MM.1S (cell line): ENCODE results near the gene ENTPD8.

ENCODE experiments used
- DNase-seq: peaks from one replicate; pipeline ENCODE4 v3.0.0-alpha.2; 2015
- H2AFZ ChIP-seq: fragments of 300-600 bp; sonication (generic); 2 replicates; pipeline ENCODE4 v1.6.0; 2016; ENCODE audit warnings: antibody characterized with exemption, low read length
- H3F3A ChIP-seq: fragments of 300-600 bp; sonication (generic); 2 replicates; pipeline ENCODE4 v1.6.1; 2016; ENCODE audit warnings: mild to moderate bottlenecking, antibody characterized with exemption, low read length, moderate library complexity, mixed read lengths; ENCODE audit not compliant: insufficient read depth
- H3K27ac ChIP-seq: fragments of 300-600 bp; sonication (generic); 2 replicates; pipeline ENCODE4 v1.5.1; 2016; ENCODE audit warnings: mild to moderate bottlenecking, low read length
- H3K27me3 ChIP-seq: fragments of 300-600 bp; sonication (generic); replicated peaks from 2 replicates; pipeline ENCODE4 v1.6.0; 2016; ENCODE audit warnings: low read length; ENCODE audit not compliant: insufficient read depth
- H3K36me3 ChIP-seq: fragments of 300-600 bp; sonication (generic); replicated peaks from 2 replicates; pipeline ENCODE4 v1.6.1; 2016; ENCODE audit warnings: mild to moderate bottlenecking, low read length, mixed read lengths; ENCODE audit not compliant: insufficient read depth
- H3K4me1 ChIP-seq: fragments of 300-600 bp; sonication (generic); 2 replicates; pipeline ENCODE4 v1.6.1; 2016; ENCODE audit warnings: low read length, mixed read lengths
- H3K4me2 ChIP-seq: fragments of 300-600 bp; sonication (generic); 2 replicates; pipeline ENCODE4 v1.6.0; 2016; ENCODE audit warnings: low read depth, low read length
- H3K4me3 ChIP-seq: fragments of 300-600 bp; sonication (generic); 2 replicates; pipeline ENCODE4 v1.5.1; 2016; ENCODE audit warnings: low read length, mixed read lengths
- H3K79me2 ChIP-seq: fragments of 300-600 bp; sonication (generic); 2 replicates; pipeline ENCODE4 v1.6.1; 2016; ENCODE audit warnings: mixed run types, low read length, mixed read lengths
- H3K9ac ChIP-seq: fragments of 300-600 bp; sonication (generic); 2 replicates; pipeline ENCODE4 v1.6.1; 2016; ENCODE audit warnings: low read length, mixed read lengths
- H3K9me2 ChIP-seq: fragments of 300-600 bp; sonication (generic); replicated peaks from 2 replicates; pipeline ENCODE4 v1.6.1; 2016; ENCODE audit warnings: mild to moderate bottlenecking, low read length, mixed read lengths; ENCODE audit not compliant: insufficient read depth
- H3K9me3 ChIP-seq: fragments of 300-600 bp; sonication (generic); replicated peaks from 2 replicates; pipeline ENCODE4 v1.6.1; 2016; ENCODE audit warnings: mild to moderate bottlenecking, low read length, mixed read lengths; ENCODE audit not compliant: insufficient read depth
- H4K20me1 ChIP-seq: fragments of 300-600 bp; sonication (generic); 2 replicates; pipeline ENCODE4 v1.6.1; 2016; ENCODE audit warnings: mild to moderate bottlenecking, low read length, moderate library complexity, mixed read lengths; ENCODE audit not compliant: insufficient read depth
- EZH2 ChIP-seq: fragments of 300-600 bp; sonication (generic); optimal IDR thresholded peaks from 2 replicates; pipeline ENCODE3; 2017; ENCODE audit warnings: low read depth, mild to moderate bottlenecking, antibody characterized with exemption, low read length, mixed read lengths
- EZH2phosphoT487 ChIP-seq: fragments of 300-600 bp; sonication (generic); IDR thresholded peaks from 2 replicates; pipeline ENCODE4 v1.6.1; 2018; ENCODE audit warnings: antibody characterized with exemption, low read length
- TF ChIP-seq, protein P1 (sequence below): fragments of 300-600 bp; sonication (generic); IDR thresholded peaks from 2 replicates; pipeline ENCODE4 v1.5.1; 2016; ENCODE audit warnings: antibody characterized with exemption, low read length, mixed read lengths

ENTPD8 gene, protein sequence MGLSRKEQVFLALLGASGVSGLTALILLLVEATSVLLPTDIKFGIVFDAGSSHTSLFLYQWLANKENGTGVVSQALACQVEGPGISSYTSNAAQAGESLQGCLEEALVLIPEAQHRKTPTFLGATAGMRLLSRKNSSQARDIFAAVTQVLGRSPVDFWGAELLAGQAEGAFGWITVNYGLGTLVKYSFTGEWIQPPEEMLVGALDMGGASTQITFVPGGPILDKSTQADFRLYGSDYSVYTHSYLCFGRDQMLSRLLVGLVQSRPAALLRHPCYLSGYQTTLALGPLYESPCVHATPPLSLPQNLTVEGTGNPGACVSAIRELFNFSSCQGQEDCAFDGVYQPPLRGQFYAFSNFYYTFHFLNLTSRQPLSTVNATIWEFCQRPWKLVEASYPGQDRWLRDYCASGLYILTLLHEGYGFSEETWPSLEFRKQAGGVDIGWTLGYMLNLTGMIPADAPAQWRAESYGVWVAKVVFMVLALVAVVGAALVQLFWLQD

DNA sequence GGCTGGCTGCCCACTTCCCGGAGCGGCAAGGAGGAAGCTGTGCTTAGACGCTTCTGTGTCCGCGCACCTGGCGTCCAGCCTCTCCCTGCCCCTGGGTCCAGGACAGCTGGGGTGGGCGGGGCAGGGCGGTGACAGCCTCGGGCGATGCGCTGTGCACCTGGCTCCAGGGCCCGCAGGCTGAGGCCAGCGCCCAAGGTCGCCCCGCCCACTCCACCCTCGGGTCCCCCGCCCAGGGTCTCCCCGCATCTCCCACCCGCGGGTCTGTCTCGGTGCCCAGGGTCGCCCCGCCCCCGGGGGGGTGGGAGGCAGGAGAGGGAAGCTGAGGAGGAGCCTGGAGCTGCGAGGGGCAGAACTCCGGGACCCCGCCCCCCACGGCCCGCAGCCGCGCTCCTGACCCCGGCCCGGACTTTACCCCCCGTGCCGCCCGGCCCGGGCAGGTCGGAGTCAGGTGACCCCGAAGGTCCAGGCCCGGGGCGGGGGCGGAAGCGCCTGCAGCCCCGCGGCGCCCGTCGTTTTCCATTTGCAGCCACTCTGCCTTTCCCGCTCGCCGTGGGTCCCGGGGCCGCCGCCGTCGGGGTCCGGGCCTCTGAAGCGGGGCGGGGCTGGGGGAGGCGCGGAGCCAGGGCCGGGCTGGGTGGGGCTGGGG lies at the start of gene ENTPD8:
Gene ENTPD8 (minus strand): TSS at position 69 of the 646 bp plus-strand sequence. CDS start 3,072 bp downstream, outside the sequence.
- 0 out of 2 replicates have a peak within 1 kb of the TSS, but pooled peaks have one; percentile 31 for H2AFZ ChIP-seq
- TF ChIP-seq EZH2 (no peak), EZH2phosphoT487 (no peak)
- TF ChIP-seq, protein P1, sequence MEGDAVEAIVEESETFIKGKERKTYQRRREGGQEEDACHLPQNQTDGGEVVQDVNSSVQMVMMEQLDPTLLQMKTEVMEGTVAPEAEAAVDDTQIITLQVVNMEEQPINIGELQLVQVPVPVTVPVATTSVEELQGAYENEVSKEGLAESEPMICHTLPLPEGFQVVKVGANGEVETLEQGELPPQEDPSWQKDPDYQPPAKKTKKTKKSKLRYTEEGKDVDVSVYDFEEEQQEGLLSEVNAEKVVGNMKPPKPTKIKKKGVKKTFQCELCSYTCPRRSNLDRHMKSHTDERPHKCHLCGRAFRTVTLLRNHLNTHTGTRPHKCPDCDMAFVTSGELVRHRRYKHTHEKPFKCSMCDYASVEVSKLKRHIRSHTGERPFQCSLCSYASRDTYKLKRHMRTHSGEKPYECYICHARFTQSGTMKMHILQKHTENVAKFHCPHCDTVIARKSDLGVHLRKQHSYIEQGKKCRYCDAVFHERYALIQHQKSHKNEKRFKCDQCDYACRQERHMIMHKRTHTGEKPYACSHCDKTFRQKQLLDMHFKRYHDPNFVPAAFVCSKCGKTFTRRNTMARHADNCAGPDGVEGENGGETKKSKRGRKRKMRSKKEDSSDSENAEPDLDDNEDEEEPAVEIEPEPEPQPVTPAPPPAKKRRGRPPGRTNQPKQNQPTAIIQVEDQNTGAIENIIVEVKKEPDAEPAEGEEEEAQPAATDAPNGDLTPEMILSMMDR, result no peak
- H3K4me3 ChIP-seq, result peak within 1 kb of the TSS; percentile 42; the same call in 1 of the 2 replicates
- H3K9me2 ChIP-seq, result no peaks in the 10 kb centered on the region
- peaks cover 54% of the 10 kb centered on the region for H3K27me3 ChIP-seq
- no peaks in the 10 kb centered on the region for H3K79me2 ChIP-seq
- H3K9ac ChIP-seq, result no peak within 1 kb of the TSS
- DNase-seq, result peak; percentile 59
- H3F3A ChIP-seq, result 0 out of 2 replicates have a peak, but pooled peaks cover 5% of the 10 kb centered on the region
- H3K36me3 ChIP-seq, result no peaks in the 10 kb centered on the region
- H3K4me2 ChIP-seq, result peak within 1 kb of the TSS; percentile 95
- peaks cover 5% of the 10 kb centered on the region; the same call in 1 of the 2 replicates for H3K4me1 ChIP-seq
- H4K20me1 ChIP-seq, result no peaks in the 10 kb centered on the region
- H3K9me3 ChIP-seq, result no peaks in the 10 kb centered on the region
- no peak within 1 kb of the TSS for H3K27ac ChIP-seq

DNA sequence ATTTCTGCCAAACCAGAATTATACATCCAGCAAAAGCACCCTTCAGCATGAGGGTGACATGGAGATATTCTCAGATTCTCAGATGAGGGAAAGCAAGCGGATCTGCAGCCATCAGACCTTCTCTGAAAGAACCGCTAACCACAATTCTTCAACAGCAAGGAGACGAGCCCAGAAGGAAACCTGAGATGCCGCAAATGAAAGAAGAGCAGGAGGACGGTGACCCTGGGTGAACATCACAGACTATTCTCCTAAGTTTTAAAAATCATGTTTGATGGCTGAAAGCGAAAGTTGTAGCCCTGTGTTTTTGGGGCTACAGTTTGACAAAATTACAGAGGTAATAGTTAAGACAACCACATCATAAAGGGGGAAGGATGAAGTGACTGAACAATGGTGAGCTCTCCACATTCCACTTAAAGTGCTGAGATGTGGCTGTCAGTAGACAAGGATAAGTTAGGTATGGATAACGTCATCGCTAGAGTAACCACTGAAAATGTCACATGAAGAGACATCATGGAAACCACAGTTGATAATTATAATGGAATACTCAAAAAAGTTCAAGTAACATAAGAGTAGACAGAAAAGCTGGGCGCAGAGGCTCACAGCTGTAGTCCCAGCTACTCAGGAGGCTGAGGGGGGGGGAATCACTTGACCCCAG lies 49.5 kb upstream of the ENTPD8 start:
- H3K9me2 ChIP-seq, result no peaks in the 10 kb centered on the region
- no peaks in the 10 kb centered on the region for H4K20me1 ChIP-seq
- TF ChIP-seq EZH2 (no peak), EZH2phosphoT487 (no peak)
- TF ChIP-seq, protein P1, result no peak
- no peak overlapping the region; the same call in 1 of the 2 replicates for H3K27ac ChIP-seq
- H3K27me3 ChIP-seq, result peaks cover 50% of the 10 kb centered on the region
- no peak overlapping the region for H2AFZ ChIP-seq
- no peak overlapping the region for H3K4me3 ChIP-seq
- peak overlapping the region; percentile 38; the same call in 1 of the 2 replicates for H3K4me2 ChIP-seq
- peaks cover 10% of the 10 kb centered on the region; the same call in 1 of the 2 replicates for H3F3A ChIP-seq
- H3K9ac ChIP-seq, result no peak overlapping the region
- H3K36me3 ChIP-seq, result no peaks in the 10 kb centered on the region
- H3K79me2 ChIP-seq, result no peaks in the 10 kb centered on the region
- H3K4me1 ChIP-seq, result peaks cover 18% of the 10 kb centered on the region; the same call in 1 of the 2 replicates
- DNase-seq, result peak; percentile 36
- no peaks in the 10 kb centered on the region for H3K9me3 ChIP-seq

DNA sequence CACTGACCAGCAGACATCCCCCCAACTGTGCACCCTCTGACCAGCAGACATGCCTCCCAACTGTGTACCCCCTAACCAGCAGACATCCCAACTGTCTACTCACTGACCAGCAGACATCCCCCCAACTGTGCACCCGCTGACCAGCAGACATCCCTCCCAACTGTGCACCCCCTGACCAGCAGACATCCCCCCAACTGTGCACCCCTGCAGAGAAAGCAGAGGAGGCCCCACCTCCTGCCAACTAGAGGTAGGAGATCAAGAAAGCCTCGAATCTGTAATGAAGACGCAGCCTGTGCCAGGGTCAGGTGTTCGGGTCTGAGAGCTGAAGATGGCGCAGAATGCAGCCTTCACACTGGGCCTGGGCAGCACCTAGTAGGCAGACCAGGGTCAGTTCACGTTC lies 47.7 kb upstream of the ENTPD8 start:
- H3K9ac ChIP-seq, result no peak overlapping the region
- no peaks in the 10 kb centered on the region for H3K9me2 ChIP-seq
- H3K79me2 ChIP-seq, result no peaks in the 10 kb centered on the region
- no peaks in the 10 kb centered on the region for H3K9me3 ChIP-seq
- no peak for TF ChIP-seq EZH2
- DNase-seq, result no peak
- peaks cover 44% of the 10 kb centered on the region for H3K27me3 ChIP-seq
- no peaks in the 10 kb centered on the region for H4K20me1 ChIP-seq
- H3F3A ChIP-seq, result peaks cover 10% of the 10 kb centered on the region; the same call in 1 of the 2 replicates
- H3K4me1 ChIP-seq, result peaks cover 18% of the 10 kb centered on the region; the same call in 1 of the 2 replicates
- H3K27ac ChIP-seq, result no peak overlapping the region
- H3K4me2 ChIP-seq, result no peak overlapping the region
- no peak overlapping the region for H3K4me3 ChIP-seq
- H3K36me3 ChIP-seq, result no peaks in the 10 kb centered on the region
- H2AFZ ChIP-seq, result no peak overlapping the region
